Measurements from ENCODE around the gene GRAMD1B.
A peak's percentile ranks its signal among the peaks of the same experiment; 100 is the strongest.

The GRAMD1B gene

DNA sequence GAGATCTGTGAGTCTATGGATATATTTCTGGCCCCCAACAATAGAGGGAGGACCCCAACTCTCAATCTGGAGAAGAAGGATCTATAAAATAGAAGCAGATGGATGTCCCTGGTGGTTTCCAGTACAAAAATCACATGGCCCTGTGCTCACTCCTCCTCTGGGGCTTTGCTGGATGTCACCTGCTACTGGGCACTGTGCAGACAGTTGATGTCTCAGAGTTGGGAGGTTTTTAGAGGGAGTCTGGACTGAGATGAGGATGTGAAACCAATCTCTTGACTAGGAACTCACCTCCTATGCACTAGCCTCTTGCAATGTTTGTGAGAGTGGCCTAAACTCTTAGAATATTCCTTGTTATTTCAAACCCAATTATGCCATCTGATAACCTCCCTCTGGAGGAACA lies 117.1 kb downstream of the GRAMD1B start:
- Mint-ChIP-seq H3K27ac (no peak overlapping the region), H3K4me3 (no peak overlapping the region), H3K4me1 (peaks cover 5 to 7% of the 10 kb centered on the region in 2 donors), H3K9me3 (no peaks in the 10 kb centered on the region), H3K27me3 (no peaks in the 10 kb centered on the region), H3K36me3 (no peaks in the 10 kb centered on the region)
- ATAC-seq (replicated peaks) (peak; percentile 91 to 97), DNase-seq (peak; percentile 4)

DNA sequence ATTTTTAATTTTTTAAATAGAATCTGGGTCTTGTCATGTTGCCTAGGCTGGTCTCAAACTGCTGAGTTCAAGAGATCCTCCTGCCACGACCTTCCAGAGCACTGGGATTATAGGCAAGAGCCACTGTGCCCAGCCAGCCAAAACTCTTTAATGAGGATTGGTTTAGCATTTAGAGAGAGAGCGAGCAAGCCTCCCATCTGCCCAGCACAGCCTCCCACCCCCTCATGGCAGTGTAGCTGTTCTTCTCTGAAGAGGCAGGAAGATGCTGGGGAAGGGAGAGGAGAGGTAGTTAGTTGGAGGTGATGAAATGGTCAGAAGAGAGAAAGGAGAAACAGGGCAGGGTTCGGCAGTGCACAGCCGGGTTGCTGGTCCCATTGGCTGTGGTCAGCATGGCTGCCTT lies 118.7 kb downstream of the GRAMD1B start:
- Mint-ChIP-seq H3K4me3 (no peak overlapping the region), H3K36me3 (no peaks in the 10 kb centered on the region), H3K4me1 (peaks cover 5 to 7% of the 10 kb centered on the region in 2 donors), H3K27ac (no peak overlapping the region), H3K9me3 (no peaks in the 10 kb centered on the region), H3K27me3 (no peaks in the 10 kb centered on the region)
- ATAC-seq (replicated peaks) (no peak), DNase-seq (no peak)

DNA sequence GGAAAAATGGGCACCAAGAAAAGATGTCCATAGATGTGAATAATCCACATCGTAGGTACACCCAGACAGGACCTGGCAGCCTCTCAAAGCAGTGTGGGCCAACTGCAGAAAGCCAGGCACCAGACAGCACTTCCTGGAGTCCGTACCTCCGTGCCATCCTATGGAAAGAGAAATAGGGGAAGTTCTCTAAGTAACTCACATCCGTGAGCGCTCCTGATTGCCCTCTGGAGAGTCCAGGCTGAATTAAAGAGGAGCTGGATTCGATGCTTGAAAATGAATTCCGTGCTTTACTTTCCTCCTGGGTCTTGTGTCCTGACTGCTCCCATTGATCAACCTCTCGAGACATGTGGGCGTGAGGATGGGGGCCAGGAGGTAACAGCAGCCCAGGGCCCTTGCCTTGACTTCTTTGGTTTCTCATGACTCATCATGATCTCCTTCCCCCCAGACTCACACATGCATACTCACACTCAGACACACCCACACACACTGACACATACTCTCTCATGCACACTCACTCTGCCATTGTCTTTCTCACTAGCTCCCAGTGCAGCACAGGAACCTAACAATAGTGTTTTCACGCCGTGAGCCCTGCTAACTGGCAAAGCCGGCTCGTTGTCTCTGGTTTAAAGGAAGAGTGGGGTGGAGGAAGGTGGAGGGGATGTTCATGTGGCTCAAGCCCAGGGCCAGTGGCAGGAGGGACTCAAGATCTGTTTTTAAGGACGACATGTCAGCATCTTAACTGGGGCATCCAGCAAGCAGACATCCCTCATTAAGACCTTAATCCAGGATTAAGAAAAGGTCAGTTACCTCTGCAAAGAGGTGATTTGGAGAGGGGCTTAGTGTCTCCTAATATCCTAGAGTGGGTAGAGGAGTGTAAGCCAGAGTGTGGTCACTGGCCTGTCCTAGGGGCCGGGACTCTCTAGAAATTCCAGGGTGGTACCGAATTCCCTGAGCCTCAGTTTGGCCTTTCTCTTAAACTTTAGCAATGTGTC lies 120.2 kb downstream of the GRAMD1B start:
- Mint-ChIP-seq H3K4me1 (peaks cover 9 to 10% of the 10 kb centered on the region in 2 donors), H3K4me3 (no peak overlapping the region), H3K27ac (no peak overlapping the region), H3K27me3 (no peaks in the 10 kb centered on the region), H3K36me3 (no peaks in the 10 kb centered on the region), H3K9me3 (peaks cover 0 to 2% of the 10 kb centered on the region in 2 donors)
- no peak for ATAC-seq (replicated peaks)
- DNase-seq, result no peak

DNA sequence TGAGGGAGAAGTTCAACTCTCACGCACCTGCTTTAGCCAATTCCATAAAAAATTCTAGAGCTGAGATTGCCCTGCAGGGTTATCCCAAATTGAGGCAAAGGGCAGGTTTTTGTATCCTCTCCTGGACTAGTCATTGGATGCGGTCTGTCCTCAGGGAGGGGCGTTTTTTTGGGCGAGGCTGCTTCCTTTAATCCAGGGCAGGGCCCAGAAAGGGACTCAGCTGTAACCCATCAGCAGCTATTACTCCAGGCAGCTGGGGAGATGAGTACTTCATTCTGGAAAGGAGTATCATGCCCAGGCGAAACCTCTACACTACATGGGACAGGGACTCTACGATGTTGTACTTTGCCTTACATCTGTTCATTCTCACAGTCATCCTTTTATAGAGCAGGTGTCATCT lies 121.0 kb downstream of the GRAMD1B start:
- Mint-ChIP-seq H3K27ac (no peak overlapping the region), H3K4me3 (no peak overlapping the region), H3K9me3 (peaks cover 0 to 2% of the 10 kb centered on the region in 2 donors), H3K27me3 (no peaks in the 10 kb centered on the region), H3K4me1 (peaks cover 9 to 10% of the 10 kb centered on the region in 2 donors), H3K36me3 (no peaks in the 10 kb centered on the region)
- DNase-seq, result no peak
- ATAC-seq (replicated peaks), result no peak

DNA sequence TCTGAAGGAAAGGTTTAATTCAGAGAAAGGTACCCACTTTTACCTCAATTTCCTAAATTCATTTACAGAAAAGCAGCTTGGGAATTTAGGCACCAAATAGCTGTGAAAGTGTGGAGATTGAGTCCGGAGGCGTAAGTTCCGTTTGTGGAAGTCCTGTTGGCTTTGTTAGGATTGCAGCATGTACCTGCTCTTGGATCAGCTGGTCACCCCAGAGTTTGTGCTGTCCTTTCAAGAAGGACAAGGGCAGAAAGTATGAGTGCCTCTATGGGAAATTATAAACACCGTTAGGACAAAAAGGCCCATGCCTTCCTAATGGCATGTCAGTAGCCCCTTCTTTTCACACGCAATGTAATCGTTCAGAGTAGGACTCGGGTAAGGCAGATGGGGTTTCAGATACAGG lies 126.6 kb downstream of the GRAMD1B start:
- H3K27me3 Mint-ChIP-seq, result peaks cover 7 to 9% of the 10 kb centered on the region in 2 donors
- no peak for ATAC-seq (replicated peaks)
- H3K4me3 Mint-ChIP-seq, result no peak overlapping the region
- no peak overlapping the region for H3K27ac Mint-ChIP-seq
- peaks cover 17 to 25% of the 10 kb centered on the region in 2 donors for H3K4me1 Mint-ChIP-seq
- peaks cover 0 to 2% of the 10 kb centered on the region in 2 donors for H3K9me3 Mint-ChIP-seq
- no peak for DNase-seq
- H3K36me3 Mint-ChIP-seq, result no peaks in the 10 kb centered on the region

DNA sequence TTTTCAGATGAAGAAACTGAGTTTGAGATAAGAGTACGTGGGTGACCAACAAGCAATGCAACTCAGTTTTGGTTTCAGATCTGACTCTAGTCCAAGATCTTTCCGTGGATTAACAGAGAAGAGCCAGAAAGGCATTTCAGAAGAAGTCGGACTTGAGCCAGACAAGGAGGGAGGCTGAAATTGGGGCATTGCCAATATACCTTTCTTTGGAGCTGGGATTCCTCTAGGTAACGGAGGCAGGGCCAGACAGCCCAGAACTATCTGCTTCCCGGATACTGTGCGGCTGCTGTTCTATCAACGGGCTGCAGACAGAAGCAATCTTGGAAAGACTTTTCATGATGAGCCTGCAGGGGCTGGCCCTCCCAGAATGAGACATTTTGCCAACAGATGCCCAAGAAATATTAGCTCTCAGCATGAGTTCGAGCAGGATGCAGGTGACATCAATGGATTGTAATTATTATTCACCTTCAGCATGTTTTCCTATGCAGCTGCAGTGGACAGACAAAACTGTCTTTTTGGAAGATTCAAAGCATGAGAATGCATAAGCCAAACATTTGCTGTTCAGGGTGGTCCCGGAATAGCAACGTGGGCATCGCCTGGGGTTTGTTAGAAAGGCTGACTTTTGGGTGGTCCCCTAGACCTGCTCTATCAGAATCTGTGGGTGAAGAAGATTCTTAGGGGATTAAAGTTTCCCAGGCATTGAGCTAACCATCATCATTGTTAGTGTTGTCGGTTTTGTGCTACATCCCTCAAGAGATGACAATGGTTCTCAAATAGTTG lies 128.7 kb downstream of the GRAMD1B start:
- Mint-ChIP-seq H3K36me3 (no peaks in the 10 kb centered on the region), H3K4me1 (peaks cover 15 to 28% of the 10 kb centered on the region in 2 donors), H3K4me3 (no peak overlapping the region), H3K27me3 (peaks cover 7 to 11% of the 10 kb centered on the region in 2 donors), H3K9me3 (peaks cover 0 to 2% of the 10 kb centered on the region in 2 donors), H3K27ac (no peak overlapping the region)
- DNase-seq, result no peak
- no peak for ATAC-seq (replicated peaks)

DNA sequence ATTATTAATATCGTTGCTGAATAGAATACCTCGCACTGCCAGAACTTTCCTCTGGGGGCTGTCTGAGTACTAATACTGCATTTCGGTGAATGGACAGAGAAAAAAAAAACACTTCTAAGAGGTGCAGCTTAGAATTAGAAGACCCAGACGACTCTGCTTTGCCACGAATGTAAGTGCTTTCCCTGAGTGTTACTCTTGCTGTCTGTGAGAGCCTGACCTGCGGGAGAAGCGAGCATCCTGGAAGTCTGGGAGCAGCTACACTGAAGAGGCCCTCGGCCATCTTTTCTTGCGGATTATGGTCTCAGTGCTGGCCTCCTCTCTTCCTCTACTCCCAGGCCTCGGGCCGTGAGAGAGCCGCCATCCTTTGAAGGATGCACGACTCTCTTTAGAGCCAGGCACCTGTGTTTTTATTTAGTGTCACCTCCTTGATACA lies 129.5 kb downstream of the GRAMD1B start:
- peaks cover 7 to 11% of the 10 kb centered on the region in 2 donors for H3K27me3 Mint-ChIP-seq
- ATAC-seq (replicated peaks), result peak; percentile 3 to 28
- no peak overlapping the region for H3K27ac Mint-ChIP-seq
- peaks cover 15 to 28% of the 10 kb centered on the region in 2 donors for H3K4me1 Mint-ChIP-seq
- peaks cover 0 to 2% of the 10 kb centered on the region in 2 donors for H3K9me3 Mint-ChIP-seq
- H3K4me3 Mint-ChIP-seq, result peak overlapping the region; percentile 81 to 83
- H3K36me3 Mint-ChIP-seq, result no peaks in the 10 kb centered on the region
- no peak for DNase-seq

DNA sequence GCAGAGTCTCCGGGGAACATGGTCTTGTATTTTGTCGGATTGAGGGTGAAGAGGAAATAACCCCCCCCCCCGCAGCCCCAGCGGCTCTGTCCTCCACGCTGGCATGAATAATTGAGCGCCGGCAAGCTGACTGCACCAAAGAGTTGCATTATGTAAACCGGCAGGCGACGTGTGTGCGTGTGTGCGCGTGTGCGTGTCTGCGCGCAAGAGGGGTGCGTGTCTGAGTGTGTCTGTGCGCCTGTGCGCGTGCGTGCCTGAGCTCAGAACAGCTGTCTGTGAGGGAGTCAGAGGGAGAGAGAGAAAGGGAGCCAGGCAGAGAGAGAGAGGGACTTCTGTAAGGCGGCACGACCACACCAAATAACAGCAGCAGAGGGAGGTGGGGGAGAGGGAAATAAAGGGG lies 129.9 kb downstream of the GRAMD1B start:
- Mint-ChIP-seq H3K4me1 (peaks cover 14 to 25% of the 10 kb centered on the region in 2 donors), H3K36me3 (no peaks in the 10 kb centered on the region), H3K9me3 (peaks cover 0 to 1% of the 10 kb centered on the region in 2 donors), H3K27ac (peak overlapping the region; percentile 66), H3K4me3 (peak overlapping the region; percentile 81 to 83), H3K27me3 (peaks cover 7 to 11% of the 10 kb centered on the region in 2 donors)
- ATAC-seq (replicated peaks), result peak; percentile 92 to 95
- DNase-seq, result peak; percentile 43

DNA sequence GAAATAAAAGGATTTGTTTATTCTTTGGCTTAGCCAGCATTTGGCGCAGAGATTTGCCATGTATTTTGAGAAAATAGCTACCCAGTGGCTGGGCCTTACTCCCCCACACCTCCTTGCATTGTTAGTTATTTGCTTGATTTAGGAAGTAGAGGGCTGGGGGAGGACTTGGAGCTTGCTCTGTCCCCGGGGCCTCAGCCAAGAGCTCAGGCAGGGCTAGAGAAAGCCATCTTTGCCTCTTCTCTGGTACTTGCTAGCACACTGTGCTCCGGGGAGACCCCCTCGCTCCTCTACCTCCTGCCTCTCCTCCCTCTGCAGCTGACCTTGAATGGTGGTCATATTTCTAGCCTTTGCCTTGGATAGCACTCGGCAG lies 131.3 kb downstream of the GRAMD1B start:
- H3K4me3 Mint-ChIP-seq, result no peak overlapping the region
- H3K27ac Mint-ChIP-seq, result no peak overlapping the region
- ATAC-seq (replicated peaks) (no peak), DNase-seq (no peak)
- no peaks in the 10 kb centered on the region for H3K36me3 Mint-ChIP-seq
- H3K27me3 Mint-ChIP-seq, result peaks cover 7 to 11% of the 10 kb centered on the region in 2 donors
- no peaks in the 10 kb centered on the region for H3K9me3 Mint-ChIP-seq
- peaks cover 12 to 24% of the 10 kb centered on the region in 2 donors for H3K4me1 Mint-ChIP-seq

DNA sequence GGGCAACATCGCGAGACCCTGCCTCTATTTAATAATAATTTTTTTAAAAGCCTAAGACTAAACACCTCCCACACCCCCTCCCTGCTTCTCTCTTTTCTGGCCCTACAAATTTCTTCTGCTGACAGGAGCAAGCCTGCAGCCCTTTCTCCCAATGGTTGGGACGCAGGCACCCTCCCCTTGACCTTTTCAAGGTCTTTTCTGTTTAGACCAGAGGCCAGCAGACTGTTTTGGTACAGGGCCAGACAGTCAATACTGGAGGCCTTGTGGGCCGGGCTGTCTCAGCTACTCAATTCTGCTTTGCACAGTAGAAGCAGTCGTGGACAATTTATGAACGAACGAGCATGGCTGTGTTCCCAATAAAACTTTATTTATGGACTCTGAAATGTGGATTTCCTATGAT lies 132.1 kb downstream of the GRAMD1B start:
- peaks cover 12 to 24% of the 10 kb centered on the region in 2 donors for H3K4me1 Mint-ChIP-seq

DNA sequence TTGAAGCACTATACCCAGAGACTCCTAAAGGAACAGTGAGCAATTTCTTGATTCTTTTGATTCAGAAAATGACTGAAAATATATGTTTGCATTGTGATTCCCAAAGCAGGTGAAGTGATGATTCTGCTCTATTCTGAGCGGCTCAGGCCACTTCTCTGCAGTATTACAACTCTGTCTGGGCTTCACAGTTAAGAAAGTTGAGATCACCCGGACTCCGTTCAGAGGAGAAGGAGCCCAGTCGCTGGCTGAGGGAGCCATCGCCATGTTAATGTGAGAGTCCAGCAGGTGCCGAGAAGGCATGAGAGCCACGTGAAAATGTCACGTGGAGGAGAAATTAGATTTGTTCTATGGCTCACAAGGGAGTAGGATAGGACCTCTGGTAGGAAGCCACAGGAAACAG lies 132.8 kb downstream of the GRAMD1B start:
- Mint-ChIP-seq H3K27me3 (peaks cover 7 to 11% of the 10 kb centered on the region in 2 donors), H3K9me3 (no peaks in the 10 kb centered on the region), H3K4me1 (peaks cover 12 to 24% of the 10 kb centered on the region in 2 donors), H3K36me3 (no peaks in the 10 kb centered on the region), H3K4me3 (no peak overlapping the region), H3K27ac (no peak overlapping the region)
- no peak for DNase-seq
- ATAC-seq (replicated peaks), result no peak

More for the DNA sequence above, 132.1 kb downstream of the GRAMD1B start:
- no peak for DNase-seq
- Mint-ChIP-seq H3K27me3 (peaks cover 7 to 11% of the 10 kb centered on the region in 2 donors), H3K9me3 (no peaks in the 10 kb centered on the region), H3K27ac (no peak overlapping the region), H3K36me3 (no peaks in the 10 kb centered on the region), H3K4me3 (no peak overlapping the region)
- ATAC-seq (replicated peaks), result no peak

DNA sequence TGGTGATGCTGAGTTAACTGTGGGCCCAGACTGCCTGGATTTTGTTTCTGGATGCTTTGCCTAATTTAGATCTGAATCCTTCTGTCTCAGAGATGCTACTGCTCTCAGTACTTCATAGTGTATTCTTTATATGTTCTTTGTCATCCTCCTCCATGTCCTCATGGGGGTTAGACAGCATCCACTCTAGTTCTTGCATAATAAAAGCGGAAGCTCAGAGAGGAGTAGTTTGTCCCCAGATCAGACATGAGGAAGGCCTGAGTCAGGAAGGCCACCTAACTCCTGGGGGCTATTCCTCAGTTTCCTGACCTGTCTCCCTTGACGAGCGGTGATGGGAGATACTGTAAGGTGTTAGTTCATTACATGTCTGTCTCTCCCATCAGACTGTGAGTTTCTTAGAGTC lies 134.2 kb downstream of the GRAMD1B start:
- DNase-seq, result no peak
- Mint-ChIP-seq H3K27ac (no peak overlapping the region), H3K27me3 (peaks cover 7 to 11% of the 10 kb centered on the region in 2 donors), H3K36me3 (no peaks in the 10 kb centered on the region), H3K4me1 (peaks cover 12 to 24% of the 10 kb centered on the region in 2 donors), H3K4me3 (no peak overlapping the region), H3K9me3 (no peaks in the 10 kb centered on the region)
- no peak for ATAC-seq (replicated peaks)

DNA sequence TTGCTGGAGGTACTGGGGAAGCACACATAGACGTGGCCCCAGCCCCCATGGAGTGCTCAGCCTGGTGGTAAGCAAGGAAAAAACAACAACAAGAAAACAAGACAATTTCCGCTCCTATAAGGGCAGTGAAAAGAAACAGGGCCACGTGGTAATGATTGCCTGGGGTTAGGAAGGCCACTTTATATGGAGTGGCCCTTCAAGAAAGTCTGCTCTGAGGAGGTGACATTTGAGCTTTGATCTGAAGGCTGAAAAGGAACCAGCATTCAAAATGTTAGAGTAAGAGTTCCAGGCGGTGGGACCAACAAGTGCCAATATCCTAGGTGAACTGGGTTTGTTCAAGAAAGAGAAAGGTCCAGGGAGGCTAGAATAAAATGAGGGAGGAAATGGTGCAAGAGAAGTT lies 136.8 kb downstream of the GRAMD1B start:
- Mint-ChIP-seq H3K4me1 (peaks cover 0 to under 1% of the 10 kb centered on the region in 2 donors), H3K4me3 (no peak overlapping the region), H3K27ac (no peak overlapping the region), H3K9me3 (no peaks in the 10 kb centered on the region), H3K27me3 (no peaks in the 10 kb centered on the region), H3K36me3 (no peaks in the 10 kb centered on the region)
- DNase-seq (no peak), ATAC-seq (replicated peaks) (no peak)

DNA sequence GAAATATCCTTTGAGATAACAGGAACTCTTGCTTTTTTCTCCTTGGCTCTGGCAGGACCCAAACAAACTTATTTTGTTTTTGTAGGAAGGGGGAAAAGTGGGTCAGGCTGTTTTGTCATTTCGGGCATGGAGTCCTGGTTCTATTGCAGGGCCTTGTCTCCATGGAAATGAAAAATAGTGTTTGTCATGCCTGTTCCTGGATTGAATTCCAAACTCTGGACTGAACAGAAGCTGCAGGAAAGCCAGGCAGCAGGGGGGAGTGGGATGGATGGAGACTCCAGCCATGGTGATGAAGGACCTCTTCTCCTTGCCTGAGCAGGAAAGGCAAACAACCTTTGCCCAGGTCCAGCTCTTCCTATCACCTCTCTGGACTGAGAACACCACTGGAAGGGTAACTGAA lies 137.4 kb downstream of the GRAMD1B start:
- Mint-ChIP-seq H3K4me3 (no peak overlapping the region), H3K9me3 (no peaks in the 10 kb centered on the region), H3K36me3 (no peaks in the 10 kb centered on the region), H3K27me3 (no peaks in the 10 kb centered on the region), H3K4me1 (no peaks in the 10 kb centered on the region), H3K27ac (no peak overlapping the region)
- ATAC-seq (replicated peaks) (no peak), DNase-seq (no peak)
